ENCODE measurements around the gene OSBPL9.

Gene OSBPL9

DNA sequence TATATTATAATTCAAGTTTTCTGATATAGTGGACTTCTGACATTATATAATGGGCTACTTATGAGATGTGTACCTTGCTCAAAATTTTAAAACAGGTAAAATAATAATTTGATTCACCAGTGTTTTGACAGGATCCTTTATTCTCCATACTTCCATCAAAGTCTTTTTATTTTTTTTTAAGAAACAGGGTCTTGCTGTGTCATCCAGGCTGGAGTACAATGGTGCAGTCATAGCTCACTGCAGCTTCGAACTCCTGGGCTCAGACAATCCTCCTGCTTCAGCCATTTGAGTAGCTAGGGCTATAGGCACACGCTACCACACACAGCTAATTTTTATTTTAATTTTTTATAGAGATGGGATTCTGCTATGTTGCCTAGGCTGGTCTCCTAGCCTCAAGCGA lies 132.3 kb downstream of the OSBPL9 start:
- DNase-seq = no peak

DNA sequence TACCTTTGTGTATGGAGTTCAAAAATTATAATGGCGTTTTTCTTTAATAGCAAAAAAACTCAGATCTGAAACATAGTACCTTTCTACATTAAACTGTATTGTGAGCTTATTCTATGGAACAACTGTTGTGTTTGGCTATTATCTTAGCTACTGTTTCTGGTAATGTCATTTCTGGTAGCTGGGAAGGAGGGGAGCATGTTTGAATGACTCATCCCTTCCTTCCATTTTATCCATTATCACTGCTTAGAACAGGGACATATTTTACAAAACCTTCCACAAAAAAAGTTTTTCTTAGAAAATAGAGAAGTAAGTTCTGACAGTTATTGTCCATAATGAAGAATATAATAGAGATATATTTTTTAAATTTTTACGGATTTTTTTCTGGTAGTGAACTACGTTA lies 133.3 kb downstream of the OSBPL9 start:
- no peak for DNase-seq

DNA sequence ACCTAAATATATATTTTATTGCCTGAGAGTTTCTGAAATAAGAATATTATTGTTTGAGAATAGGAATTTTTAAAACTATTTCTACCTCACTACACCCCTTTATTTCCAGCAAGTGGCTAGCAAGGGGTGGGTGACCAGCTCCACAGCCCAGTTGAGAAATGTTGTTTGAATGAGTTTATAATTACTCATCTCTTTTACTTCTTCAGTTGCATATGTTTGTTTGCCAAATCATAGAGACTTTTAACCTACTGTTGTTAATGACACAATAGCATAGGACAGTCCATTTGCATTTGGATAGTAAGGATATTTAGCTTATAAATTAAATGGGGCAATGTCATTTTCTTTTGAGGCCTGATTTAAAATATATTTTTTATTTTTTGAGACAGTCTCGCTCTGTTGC lies 133.8 kb downstream of the OSBPL9 start:
- DNase-seq = no peak

DNA sequence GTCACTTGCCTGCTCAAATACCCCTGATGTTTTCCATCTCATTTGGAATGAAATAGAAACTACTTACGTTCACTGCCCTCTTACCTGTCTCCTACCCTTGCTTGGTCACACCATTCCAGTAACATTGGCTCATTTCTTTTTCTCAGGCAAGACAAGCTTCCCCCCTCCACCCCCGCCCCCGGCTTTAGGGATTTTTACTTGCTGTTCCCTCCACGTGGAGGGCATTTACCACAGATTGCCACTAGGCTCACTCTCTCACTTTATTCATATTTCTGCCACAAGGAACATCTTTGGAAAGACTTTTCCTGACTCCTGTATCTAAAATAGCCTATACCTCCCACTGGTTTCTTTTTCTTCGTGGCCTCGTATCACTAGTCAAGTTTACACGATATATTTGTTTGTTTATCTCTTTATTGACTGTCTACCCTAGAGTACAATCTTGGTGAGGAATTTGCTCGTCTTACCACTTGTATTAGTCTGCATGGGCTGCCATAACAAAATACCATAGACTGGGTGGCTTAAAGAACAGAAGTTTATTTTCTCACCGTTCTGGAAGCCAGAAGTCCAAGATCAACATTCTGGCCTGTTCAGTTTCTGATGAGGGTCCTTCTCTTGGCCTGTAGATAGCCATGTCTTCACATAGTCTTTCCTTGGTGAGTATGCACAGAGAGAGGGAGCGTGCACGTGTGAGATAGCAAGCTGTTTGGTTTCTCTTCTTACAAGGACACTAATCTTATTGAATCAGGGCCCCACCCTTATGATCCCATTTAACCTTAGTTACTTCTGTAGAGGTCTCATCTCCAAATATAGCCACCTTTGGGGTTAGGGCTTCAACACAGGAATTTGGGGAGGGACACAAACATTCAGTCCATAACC lies 135.4 kb downstream of the OSBPL9 start:
- no peak for DNase-seq

DNA sequence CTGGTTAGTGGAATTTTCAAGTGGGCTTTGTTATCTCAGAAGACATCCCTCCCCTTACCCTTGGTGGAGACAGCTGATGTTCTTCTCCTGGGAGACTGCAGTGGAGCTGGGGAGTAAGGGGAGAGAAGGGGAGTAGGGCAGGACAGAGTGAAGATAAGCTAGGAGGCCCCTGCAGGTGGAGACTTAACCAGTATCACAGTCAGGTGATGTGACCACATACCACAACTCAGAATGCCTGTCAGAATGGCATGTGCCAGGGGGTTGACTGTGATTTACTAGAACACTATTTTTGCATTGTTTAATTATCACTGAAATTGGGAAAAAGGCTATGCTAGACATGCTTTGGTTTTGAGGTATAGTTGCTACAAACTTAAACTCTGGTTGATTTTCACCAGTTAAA lies 137.1 kb downstream of the OSBPL9 start:
- DNase-seq = no peak

DNA sequence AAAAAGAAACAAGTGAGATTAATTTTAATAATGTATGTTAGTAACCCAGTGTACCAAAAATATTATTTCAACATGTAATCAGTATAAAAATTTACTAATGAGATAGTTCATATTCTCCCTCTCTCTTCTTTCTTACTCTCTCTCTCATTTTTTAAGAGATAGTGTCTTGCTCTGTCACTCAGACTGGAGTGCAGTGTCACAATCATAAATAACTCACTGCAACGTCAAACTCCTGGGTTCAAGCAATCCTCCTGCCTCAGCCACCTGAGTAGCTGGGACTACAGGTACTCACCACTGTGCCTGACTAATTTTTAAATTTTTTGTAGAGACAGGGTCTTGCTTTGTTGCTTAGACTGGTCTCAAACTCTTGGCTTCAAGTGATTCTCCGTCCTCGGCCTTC lies 137.8 kb downstream of the OSBPL9 start:
- DNase-seq = no peak

DNA sequence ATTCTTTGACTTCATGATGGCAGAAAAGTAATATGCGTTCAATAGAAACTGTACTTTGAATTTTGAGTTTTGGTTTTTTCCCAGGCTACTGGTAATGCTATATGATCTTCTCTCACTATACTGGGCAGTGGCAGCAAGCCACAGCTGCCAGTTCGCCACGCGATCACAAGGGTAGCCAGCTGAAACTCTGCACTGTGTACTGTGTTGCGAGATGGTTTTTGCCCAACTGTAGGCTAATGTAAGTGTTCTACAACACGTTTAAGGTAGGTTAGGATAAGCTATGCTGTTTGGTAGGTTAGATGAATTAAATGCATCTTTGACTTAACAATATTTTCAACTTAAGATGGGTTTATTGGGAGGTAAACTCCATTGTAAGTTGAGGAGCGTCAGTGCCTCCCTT lies 138.5 kb downstream of the OSBPL9 start:
- DNase-seq = no peak

DNA sequence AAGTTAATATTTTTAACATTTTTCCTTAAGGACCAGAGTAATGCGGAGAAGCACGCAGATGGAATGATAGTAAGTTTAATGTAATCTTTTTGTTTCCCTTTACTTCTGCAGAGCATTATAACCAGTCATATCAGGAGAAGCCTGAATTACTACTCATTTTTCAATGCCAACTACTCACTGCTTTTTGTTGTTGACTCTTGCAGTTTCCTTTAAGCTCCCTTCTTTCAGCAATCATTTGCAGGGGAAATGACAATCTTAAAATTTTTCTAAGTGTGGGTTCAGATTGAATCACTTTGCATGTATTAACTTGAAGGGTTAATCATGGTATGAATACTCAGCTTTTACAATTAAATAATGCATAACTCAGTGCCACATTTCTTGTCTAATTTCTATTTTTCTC lies 139.4 kb downstream of the OSBPL9 start:
- DNase-seq = no peak

DNA sequence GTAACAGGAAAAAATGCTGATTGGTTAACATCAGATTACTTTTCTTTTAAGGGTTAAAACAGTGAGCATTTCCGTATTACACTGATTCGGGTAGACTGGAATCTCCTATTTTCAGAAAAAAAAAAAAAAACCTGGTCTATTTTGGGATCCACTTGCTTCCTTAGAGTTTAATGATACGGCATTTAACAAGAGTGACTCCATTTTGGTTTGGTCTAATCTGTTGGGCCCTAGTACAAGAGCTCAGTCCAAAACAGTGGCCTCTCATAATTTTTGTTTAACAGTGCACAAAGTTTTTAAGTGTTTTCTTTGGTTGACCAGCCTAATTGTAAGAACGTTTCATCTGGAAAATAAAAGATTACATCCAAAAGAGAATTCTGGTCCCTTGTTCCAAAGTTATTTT lies 141.4 kb downstream of the OSBPL9 start:
- DNase-seq = no peak

DNA sequence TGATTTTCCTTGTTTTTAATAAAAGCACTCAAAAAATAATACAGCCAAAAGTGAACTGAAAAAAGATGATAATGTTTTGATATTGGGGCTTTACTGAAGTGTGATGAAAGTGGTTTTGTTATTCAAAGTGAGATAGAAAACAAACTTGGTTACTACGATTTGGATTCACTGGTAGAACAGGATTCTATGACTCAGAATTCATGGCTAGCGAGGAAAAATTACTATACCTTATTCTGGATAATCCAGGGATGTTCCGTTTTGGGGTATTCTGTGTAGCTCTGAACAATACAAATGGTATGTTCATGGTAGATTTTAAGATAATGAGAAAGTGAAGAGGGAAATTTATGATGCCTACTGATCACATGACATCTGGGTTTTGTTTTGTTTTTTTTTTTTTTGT lies 144.0 kb downstream of the OSBPL9 start:
- no peak for DNase-seq

DNA sequence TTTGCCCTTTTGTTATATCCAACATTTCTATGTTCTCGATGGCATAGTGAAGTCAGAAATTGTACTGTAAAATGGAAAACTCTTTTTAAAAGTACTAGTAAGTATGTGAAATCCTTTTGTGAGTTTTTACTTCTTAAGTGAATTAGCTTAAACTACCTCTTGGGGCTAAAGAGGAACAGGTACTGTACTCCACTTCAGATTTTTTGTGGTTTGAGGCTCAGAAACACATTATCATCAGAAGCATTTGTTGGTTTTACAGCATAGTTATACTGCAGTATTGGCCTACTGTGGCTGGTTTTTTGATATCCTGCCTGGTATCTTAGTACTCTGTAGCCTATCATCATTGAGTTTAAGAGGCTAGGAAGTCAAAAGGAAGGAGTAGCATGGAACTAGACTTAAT lies 144.5 kb downstream of the OSBPL9 start:
- DNase-seq = no peak

DNA sequence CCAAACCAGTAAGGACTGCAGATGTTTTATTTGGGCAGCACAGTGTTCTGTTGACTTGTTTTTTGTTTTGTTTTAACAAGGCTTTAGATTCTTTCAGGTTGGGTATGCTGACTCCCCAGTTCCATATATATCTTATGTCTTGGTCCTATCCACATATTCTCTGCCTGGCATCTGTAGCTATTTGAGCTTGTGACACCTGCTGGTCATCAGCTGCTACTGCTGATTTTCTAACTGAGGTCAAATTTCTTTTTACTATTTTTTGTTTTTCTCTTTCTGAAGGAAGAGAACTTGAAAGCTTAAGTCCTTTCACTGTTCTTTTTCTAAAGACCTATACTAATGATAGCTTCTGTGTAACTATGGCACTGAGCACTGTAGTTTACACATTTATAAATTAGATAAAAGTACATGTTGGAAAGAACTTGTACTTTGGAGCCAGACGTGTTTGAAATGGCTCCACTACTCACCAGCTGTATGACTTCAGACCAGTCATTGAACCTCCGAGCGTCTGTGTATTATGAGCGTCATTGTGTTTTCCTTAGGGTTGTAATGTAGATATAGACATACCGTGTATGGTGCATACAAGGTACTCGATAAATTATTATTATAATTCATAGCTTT lies 152.2 kb downstream of the OSBPL9 start:
- peak; percentile 3 for DNase-seq

DNA sequence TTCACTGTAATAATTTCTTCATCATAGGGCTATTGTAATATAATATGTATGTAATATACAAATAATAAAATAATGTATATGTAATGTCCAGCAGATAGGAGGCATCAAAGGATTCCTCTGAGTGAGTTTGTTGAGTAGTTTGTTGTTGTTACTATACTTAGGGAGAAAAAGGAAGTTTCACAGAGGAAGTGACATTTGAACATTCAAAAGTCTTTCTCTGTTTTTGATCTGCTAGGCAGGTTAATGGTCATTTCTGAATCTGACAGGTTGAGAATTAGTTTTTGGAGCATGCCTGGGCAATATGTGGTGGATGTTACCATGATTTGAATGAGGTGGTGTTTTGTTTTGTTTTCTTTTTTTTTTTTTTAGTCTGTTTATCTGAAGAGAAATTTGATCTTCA lies 159.5 kb downstream of the OSBPL9 start:
- DNase-seq = no peak

DNA sequence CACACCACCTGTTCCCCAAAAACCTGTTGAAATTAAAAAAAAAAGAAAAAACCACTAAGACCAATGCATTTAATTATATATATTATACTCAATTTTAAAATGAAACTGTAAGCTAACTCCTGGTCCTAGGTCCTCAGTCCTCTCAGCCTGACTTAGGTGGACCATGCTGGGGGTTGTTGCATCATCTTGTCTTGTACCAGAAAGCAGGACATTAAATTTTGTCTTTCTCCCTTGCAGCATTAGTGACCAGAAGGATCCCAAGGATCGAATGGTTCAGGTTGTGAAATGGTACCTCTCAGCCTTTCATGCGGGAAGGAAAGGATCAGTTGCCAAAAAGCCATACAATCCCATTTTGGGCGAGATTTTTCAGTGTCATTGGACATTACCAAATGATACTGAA lies 164.0 kb downstream of the OSBPL9 start:
- DNase-seq = no peak

DNA sequence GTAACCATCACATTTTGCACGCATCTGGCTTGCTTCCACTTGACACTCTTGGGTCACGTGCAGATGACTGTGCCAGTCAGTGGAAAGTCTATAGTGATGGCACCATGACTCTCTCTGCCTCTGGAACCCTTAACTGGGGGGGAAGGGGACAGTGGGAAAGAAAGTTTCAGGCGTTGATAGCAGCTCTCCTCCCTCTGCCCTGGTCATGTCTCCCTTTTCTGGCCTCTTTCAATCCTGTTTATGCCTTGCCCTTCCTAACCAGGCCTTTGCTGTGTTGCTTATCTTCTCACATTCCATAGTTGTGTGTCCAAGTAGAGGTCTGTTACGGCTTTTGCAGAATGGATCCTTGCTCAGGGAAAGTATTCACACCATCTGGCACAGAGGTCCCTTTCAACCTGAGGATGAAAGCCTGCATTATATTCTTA lies 168.1 kb downstream of the OSBPL9 start:
- no peak for DNase-seq

DNA sequence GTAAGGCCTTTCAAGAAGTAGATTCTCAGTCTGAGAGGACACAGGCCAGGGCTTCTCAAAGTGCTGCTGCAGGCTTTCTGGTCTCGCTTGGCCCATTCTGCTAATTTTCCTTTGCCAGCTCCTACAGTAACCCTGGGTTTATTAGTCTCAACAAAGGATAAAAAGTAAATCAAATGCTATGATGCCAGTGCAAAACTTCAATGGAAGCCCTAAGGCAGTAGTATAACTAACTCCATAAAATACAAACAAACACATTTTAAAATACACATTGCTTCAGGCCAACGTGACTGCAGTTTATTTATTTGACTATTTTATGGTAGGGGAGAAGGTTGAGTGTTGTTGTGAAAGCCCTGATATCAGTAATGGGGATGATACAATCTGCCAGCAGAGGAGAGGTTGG lies 172.0 kb downstream of the OSBPL9 start:
- DNase-seq = no peak

DNA sequence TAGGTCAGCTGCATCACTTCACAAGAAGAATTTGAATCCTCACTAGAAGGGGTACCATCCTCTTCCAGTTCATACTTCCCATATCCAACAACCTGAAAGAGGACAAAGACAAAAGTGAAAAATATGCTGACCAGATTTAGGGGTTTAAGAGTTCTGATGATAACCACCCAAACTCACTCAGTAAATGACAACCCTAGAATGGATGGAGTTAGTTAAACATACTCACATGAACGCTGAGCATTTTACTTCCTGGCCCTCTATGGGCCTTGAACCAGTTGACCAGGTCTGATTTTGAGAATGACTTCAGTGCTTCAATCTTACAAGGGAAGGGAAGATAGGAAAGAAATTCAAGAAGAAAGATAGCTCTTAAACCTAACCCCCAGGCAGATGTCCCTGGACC lies 172.4 kb downstream of the OSBPL9 start:
- DNase-seq = no peak

DNA sequence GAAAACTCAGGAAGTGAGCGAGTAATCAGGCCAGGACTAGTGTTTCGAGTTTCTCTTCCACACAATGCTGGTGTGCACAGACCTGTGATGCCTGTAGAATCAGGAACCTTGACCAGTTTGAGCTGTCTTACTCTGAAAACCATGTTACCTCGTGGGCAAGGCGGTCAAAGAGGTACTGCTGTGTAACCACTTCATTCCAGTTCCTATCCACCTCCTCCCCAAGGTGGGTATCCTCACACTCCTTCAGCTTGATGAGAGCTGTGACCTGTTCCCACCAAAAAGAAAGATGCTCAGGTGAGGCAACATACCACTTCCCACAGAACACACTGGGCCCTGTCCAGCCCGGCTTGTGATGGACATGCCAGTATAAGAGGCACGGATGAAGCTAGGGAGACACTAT lies 173.5 kb downstream of the OSBPL9 start:
- no peak for DNase-seq

DNA sequence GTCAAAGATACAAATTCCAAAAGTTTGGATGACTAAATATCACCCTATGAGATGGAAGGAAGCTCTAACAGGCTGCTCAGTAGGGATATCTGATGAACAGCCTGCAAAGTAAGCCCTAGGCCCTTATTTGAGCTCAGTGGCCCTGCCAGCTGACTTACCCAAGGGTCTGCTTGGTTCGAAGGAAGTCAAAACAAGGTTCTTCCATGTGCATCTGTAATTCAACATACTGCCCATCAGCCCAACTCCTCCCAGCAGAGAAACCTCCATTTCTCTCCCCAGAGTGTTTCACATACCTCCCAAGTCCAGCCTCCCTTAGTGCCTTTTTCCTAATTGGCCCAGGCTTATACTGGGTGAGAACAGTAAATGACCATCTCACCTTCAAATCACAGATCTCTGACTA lies 175.0 kb downstream of the OSBPL9 start:
- no peak for DNase-seq

DNA sequence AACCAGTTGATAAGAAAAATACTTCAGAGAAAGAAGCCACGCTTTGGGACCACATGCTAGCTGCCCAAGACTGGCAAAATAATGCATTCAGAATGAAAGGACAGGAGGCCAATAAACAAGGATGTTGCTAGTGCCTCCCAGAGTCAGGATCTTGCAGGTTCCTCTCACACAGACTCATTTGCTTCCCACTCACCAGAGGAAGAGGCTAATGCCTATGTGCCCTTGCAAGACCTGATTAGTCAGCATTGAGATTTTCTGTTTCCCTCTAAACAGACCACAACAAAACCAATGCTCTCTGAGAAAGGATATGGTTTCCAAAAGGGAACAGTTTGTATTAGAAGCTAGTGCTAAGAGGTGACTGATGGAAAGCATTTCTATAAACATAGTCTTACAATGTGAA lies 176.0 kb downstream of the OSBPL9 start:
- no peak for DNase-seq

DNA sequence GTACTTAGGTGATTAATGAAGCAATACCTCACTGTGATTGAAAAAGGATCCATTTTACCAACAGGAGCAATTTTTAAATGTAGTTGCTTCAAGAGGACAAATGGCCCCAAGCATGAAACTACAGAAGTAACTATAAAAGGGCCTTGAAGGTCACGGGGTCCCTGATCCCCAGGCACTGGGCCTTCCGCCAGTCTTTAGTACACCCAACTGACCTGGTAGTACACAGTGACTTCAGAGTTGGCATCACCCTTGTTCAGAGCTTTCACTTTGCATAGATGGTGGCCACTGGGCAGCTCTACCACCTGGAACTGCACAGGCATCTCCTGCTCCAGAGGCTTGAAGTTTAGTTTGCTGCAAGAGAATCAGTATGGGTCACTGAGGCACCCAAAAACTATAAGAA lies 177.4 kb downstream of the OSBPL9 start:
- no peak for DNase-seq

DNA sequence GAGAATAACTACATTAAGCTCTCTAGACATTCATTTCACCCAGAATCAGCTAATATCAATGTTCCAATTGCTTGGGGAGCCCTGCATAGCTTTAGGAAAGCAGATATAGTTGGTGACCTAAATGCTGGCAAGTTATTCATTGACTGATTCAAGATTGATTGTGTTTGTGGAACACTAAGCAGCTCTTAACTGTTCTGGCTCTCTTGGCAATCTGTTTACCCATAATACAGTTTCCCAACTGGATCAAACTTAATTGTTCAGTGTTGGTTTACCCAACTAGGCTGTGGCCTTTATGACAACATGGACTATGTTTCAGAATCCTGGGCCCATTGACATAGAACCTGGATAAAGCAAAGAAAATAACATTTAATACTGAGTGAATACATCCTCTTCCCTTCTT lies 178.0 kb downstream of the OSBPL9 start:
- no peak for DNase-seq

DNA sequence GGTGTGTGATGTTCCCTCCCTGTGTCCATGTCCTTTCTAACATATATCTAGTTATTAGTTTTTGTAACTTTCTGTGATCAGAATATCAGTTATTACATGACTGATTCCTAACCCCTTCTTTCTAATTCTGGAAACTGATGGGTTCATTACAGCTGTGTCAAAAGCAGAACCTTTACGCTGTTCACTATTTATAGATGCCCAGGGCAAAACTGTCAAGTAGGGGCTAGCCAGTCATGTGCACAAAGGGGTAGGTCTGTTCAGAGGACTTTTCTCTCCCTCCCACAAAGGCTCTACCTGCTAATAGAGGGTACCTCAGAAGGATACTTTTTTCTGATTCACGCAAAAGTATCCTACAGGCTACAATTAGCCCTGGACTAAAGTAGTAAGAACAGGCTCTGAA lies 182.5 kb downstream of the OSBPL9 start:
- DNase-seq = no peak

DNA sequence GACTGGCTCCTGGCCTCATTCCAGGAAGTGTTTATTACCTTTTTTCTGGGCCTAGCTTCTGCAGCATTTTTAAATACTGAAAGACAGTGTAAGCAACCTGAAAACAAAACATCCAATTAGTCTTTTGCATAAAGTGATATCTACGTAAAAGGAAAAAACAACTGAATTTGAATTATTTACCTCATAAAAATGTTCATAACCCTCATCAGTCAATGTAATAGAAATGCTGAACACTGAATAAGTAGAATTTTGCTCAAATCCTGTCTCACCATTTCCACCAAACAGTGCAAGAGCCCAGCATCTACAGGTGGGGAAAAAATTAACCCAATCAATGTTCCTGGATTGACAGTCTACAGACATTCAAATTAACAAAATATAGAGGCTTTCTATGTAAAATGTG lies 197.6 kb downstream of the OSBPL9 start:
- no peak for DNase-seq

DNA sequence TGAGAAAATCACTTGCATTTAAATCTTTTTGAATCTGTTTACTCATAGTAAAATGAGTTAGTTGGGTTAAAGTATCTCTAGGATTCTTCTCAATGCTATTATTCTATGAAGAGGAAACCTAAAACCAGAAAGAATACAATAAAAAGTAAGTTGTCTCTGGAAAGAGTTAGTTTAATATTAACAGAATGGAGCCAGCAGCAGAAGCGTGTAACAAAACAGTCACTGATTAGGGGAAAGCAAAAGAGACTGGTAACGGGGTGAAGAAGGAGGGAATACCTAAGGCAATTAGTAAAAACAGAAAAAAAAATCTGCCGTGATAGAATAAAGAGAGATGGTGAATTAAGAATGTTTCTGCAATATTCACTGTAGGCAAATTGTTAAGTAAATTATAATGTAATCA lies 201.6 kb downstream of the OSBPL9 start:
- no peak for DNase-seq
